ENCODE data around the gene ZNF530.

Gene ZNF530

DNA sequence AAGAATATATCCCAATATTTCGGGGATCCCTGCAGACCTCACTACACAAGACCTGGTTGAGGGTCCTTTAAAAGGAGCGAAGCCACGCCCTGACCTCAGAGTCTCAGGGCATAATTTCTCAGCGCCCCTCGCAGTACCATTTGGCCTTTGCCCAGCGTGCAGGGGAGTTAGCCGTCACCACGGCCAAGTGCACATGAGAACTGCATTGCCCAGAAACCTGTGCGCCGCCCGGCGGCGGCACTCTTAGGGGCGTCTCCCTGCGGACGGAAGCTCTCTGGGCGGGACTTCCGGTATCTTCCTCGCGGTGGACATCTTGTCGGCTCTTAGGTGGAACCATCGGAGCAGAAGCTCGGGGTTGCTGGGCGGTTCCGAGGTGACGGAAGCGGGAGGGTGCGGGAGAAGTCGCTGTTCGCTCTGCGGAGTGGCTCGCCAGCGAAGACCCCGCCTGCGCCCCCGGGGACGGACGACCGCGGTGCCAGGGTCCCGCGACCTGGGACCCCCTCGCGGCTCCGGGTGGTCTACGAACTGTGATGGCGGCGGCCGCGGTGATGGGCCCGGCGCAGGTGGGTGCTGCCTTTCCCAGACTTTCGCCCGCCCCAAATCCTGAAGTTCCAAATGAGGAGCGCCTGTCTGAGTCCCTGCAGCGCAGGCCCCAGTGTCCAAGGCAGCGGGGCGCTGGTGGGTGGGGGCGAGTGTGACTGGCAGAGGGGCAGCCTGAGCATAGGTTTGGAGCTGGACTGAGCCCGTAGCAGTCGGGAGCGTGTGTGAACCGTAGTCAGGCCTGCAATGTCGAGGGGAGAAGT is 14.5 kb downstream of the ZNF530 start, which contains the start of gene ZNF134:
Gene ZNF134 (plus strand): TSS at position 302 of the 803 bp plus-strand sequence. CDS start 5,227 bp downstream, outside the sequence.
- DNase-seq (ENCODE audit: low read depth in 2 of 2): peak; percentile 71 to 72

- DNase-seq (ENCODE audit: low read depth in 2 of 2): no peak
Observed at GRCh38 chr19:57615346-57615745, 15.7 kb downstream of the ZNF530 start.

GRCh38 chr19:57620673-57621348 is 21.1 kb downstream of the ZNF530 start:
- DNase-seq (ENCODE audit: low read depth in 2 of 2): no peak

DNA sequence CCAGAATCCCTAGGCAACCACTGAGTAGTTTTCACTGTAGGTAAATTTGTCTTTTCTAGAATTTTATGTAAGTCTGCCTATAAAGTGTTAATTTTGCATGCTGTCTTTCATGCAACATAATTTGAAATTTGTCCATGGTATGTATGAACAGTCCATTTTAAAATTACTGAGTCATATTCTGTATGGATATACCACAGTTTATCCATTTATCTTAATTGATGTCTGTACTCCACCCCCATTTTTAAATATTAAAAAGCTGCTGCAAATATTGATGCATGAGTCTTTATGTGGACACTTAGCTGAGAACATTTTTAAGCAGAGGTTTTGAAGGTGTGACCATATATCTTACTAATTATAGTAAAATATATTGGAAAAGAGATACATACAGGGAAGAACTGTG is 23.4 kb downstream of the ZNF530 start:
- no peak for DNase-seq (ENCODE audit: low read depth in 2 of 2)

GRCh38 chr19:57632987-57633831 is 33.5 kb downstream of the ZNF530 start, which contains the start of gene ZNF211:
Gene ZNF211 (plus strand): TSS chr19:57633168. CDS start chr19:57633347, 179 bp downstream.
- peak; percentile 89 for DNase-seq (ENCODE audit: low read depth in 2 of 2)

GRCh38 chr19:57633832-57634131 is 34.1 kb downstream of the ZNF530 start:
- DNase-seq (ENCODE audit: low read depth in 2 of 2): no peak

DNA sequence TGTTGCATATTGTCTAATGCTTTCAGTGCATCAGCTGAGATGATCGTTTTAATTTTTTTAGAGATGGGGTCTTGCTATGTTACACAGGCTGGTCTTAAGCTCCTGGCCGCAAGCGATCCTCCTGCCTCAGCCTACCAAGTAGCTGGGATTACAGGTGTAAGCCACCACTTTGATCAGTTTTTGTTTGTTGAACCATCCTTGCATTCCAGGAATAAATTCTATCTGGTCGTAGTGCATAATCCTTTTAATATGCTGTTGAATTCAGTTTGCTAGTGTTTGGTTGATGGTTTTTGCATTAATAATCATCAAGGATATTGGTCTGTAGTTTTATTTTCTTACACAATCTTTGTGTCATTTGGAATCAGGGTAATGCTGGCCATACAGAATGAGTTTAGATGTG is 37.7 kb downstream of the ZNF530 start:
- no peak for DNase-seq (ENCODE audit: low read depth in 2 of 2)

DNA sequence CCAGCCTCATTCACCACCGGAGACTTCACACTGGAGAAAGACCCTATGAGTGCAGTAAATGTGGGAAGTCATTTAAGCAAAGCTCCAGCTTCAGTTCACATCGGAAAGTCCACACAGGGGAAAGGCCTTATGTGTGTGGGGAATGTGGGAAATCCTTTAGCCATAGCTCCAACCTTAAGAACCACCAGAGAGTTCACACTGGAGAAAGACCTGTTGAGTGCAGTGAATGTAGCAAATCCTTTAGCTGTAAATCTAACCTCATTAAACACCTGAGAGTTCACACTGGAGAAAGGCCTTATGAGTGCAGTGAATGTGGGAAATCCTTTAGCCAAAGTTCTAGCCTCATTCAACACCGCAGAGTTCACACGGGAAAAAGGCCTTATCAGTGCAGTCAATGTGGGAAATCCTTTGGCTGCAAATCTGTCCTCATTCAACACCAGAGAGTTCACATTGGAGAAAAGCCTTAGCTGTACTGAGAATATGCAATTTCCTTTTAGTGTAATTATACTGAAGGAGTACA is 42.1 kb downstream of the ZNF530 start:
- no peak for DNase-seq (ENCODE audit: low read depth in 2 of 2)

DNA sequence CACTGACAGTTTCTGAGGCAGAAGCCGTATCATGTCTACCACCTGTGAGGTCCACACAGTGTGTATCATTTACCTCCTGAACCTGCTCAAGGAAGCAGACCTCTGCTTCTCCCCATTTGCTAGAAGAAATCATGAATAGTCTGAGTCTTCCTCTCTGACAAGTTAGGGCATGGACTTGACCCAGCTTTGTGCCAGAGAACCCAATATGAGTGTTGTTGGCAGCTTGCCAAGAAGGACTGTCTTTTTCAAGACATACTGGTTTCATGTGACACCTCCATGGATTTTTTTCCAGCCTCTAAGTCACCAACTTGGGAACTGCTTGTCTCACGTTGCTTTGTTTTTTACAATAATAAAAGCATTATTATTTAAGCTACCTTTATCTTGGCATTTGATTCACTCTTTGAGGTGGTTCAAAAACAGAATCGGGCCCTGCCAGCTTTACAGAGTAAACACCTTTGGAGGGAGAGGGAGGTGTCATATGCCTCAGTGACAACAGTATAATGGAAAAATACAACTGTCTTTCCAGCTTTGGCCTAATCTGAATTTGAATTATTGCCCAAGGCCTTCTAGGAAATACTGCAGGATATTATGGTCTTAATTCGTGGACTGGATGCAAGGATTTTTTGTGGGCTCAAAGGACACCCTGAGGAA is 42.8 kb downstream of the ZNF530 start:
- DNase-seq (ENCODE audit: low read depth in 2 of 2): no peak

- DNase-seq (ENCODE audit: low read depth in 2 of 2): no peak
Observed at GRCh38 chr19:57643734-57644133, 44.0 kb downstream of the ZNF530 start.

DNA sequence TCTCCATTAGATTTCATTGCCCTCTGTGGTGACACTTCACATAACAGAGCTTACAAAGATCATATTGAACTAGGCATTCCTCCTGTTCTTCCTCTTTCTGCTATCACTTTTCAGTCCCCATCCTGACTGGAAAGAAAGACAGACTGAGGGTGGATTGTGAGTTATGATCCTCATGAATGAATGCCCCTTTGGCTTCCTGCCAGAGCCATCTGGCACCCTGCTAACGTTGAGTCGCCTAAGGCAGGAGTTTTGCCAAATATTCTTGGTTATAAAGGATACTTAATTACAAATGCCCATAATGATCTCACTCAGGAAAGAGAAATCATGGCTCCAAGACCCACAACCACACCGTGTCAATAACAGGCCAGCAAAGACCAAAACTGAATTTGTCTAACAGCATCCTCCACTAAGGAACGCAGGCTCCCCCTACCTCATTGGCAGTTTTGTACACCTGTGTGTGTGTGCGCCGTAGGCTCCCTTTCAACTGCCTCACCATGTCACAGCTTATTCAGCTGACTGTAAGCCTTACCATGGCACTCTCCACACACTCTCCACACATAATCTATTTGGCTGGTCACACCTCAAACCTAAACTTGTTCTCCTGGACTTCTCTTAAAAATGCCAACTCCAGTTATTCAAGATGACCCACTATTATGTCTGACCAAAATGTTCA is 48.8 kb downstream of the ZNF530 start:
- DNase-seq (ENCODE audit: low read depth in 2 of 2): no peak

- DNase-seq (ENCODE audit: low read depth in 2 of 2): no peak
Observed at GRCh38 chr19:57651654-57651996, 51.9 kb downstream of the ZNF530 start.

DNA sequence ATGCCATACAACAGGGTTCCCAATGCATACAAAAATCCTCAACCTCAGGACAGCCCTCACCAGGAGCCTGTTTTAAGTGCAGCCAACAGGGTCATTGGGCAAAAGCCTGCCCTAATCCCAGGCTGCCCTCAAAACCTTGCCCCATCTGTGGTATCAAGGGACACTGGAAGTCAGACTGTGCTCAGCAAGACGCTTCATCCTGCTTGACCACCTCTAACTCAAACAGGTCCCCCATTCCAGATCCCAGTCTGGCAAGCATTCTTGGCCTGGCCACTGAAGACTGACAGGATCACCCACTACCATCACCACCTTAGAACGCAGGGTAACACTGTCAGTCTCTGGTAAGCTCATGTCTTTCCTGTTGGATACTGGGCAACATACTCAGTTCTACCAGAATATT is 54.0 kb downstream of the ZNF530 start:
- no peak for DNase-seq (ENCODE audit: low read depth in 2 of 2)

GRCh38 chr19:57655443-57655842 is 55.8 kb downstream of the ZNF530 start:
- no peak for DNase-seq (ENCODE audit: low read depth in 2 of 2)

- DNase-seq (ENCODE audit: low read depth in 2 of 2): no peak
Observed at GRCh38 chr19:57656346-57656745, 56.7 kb downstream of the ZNF530 start.

Data from fibroblast of skin of left quadriceps (primary cell).